B cell (primary cell): Measurements from ENCODE around the gene PUM2. TPM values are rescaled to one million over a fixed set of nuclear protein-coding genes. Genes with fewer than 3 reads are reported as not detected.

Experiments
- ATAC-seq: fragments of 200-7000 bp; cut with Tn5 transposase; one replicate; pipeline ENCODE4 v1.10.0; 2021; ENCODE audit warnings: low read depth, mild to moderate bottlenecking, moderate number of reproducible peaks, moderate library complexity
- CTCF ChIA-PET: fragments of 350-600 bp; sonication (Branson Sonifier 250); formaldehyde crosslinking; loops from one replicate; lab custom pipeline; 2021; ENCODE audit warnings: antibody characterized with exemption, inconsistent platforms; lab: Charles Lee
- POLR2A ChIA-PET: fragments of 350-600 bp; sonication (Branson Sonifier 250); formaldehyde crosslinking; loops from one replicate; lab custom pipeline; 2021; ENCODE audit warnings: antibody characterized with exemption; lab: Charles Lee
- DNase-seq: peaks from one replicate; pipeline ENCODE4 v3.0.0; 2013
- H2AFZ ChIP-seq: 2 replicates; pipeline ENCODE4 v1.6.1; 2012; ENCODE audit warnings: mild to moderate bottlenecking, low read depth, low read length; ENCODE audit not compliant: insufficient read depth, poor library complexity, severe bottlenecking
- H3K27ac ChIP-seq, 2 donors: 1 replicate in 1 of 2; 2 replicates in 1 of 2; pipeline ENCODE4 v1.5.1; 2012 to 2013; ENCODE audit warnings: low read length in 2 of 2, mild to moderate bottlenecking in 2 of 2, moderate library complexity in 1 of 2
- H3K27me3 ChIP-seq, 4 experiments: fragments of 200-600 bp in 1 of 4; sonication (generic) in 1 of 4; replicated peaks in 1 of 4; 1 replicate in 2 of 4; 2 replicates in 2 of 4; pipeline versions ENCODE4 v1.6.1 to v1.7.0; 2013 to 2016; ENCODE audit warnings: low read length in 3 of 4, mild to moderate bottlenecking in 2 of 4, mixed read lengths in 1 of 4, moderate library complexity in 1 of 4; ENCODE audit not compliant: insufficient read depth in 4 of 4, control insufficient read depth in 3 of 4; ENCODE audit errors: control extremely low read depth in 1 of 4
- H3K36me3 ChIP-seq, 2 experiments: replicated peaks in 1 of 2; 1 replicate in 1 of 2; 2 replicates in 1 of 2; pipeline versions ENCODE4 v1.6.1 to v1.7.1; 2013; ENCODE audit warnings: low read length in 1 of 2; ENCODE audit not compliant: insufficient read depth in 2 of 2, control insufficient read depth in 1 of 2; ENCODE audit errors: control extremely low read depth in 1 of 2, extremely low read depth in 1 of 2
- H3K4me1 ChIP-seq, 2 donors: fragments of 200-600 bp in 1 of 2; sonication (generic) in 1 of 2; 1 replicate in 1 of 2; 2 replicates in 1 of 2; pipeline versions ENCODE4 v1.5.1 to v1.6.1; 2013 to 2017; ENCODE audit warnings: low read length in 2 of 2; ENCODE audit not compliant: control insufficient read depth in 2 of 2, insufficient read depth in 2 of 2
- H3K4me2 ChIP-seq: replicated peaks from 2 replicates; pipeline ENCODE3; 2012; ENCODE audit warnings: mild to moderate bottlenecking, low read depth, low read length; ENCODE audit not compliant: poor library complexity, severe bottlenecking
- H3K4me3 ChIP-seq, 5 experiments: fragments of 200-600 bp in 1 of 5; sonication (generic) in 1 of 5; 1 replicate in 3 of 5; 2 replicates in 2 of 5; pipeline versions ENCODE4 v1.5.1 to v1.7.0; 2011 to 2016; ENCODE audit warnings: low read length in 4 of 5, mild to moderate bottlenecking in 4 of 5, low read depth in 2 of 5, control low read depth in 1 of 5, moderate library complexity in 1 of 5; ENCODE audit not compliant: insufficient read depth in 1 of 5; ENCODE audit errors: control extremely low read depth in 1 of 5, extremely low read depth in 1 of 5
- H3K79me2 ChIP-seq: fragments of 200-600 bp; sonication (generic); one replicate; pipeline ENCODE4 v1.6.0; 2016; ENCODE audit warnings: low read length; ENCODE audit not compliant: control insufficient read depth, insufficient read depth
- H3K9ac ChIP-seq: fragments of 200-600 bp; sonication (generic); 2 replicates; pipeline ENCODE4 v1.6.1; 2017; ENCODE audit warnings: mild to moderate bottlenecking, low read length, moderate library complexity
- H3K9me3 ChIP-seq, 3 donors: one replicate each; pipeline versions ENCODE4 v1.6.1 to v1.7.1; 2013; ENCODE audit warnings: low read length in 2 of 3; ENCODE audit not compliant: control insufficient read depth in 2 of 3, insufficient read depth in 1 of 3; ENCODE audit errors: control extremely low read depth in 1 of 3
- H4K20me1 ChIP-seq: 2 replicates; pipeline ENCODE4 v1.6.0; 2012; ENCODE audit warnings: mild to moderate bottlenecking, low read length; ENCODE audit not compliant: insufficient read depth, control insufficient read depth, poor library complexity, severe bottlenecking
- H3K27ac Mint-ChIP-seq: one replicate; pipeline ENCODE4 v1.8.0; 2021; ENCODE audit warnings: mixed read lengths
- H3K27me3 Mint-ChIP-seq: one replicate; pipeline ENCODE4 v1.8.0; 2021; ENCODE audit warnings: mixed read lengths
- H3K4me1 Mint-ChIP-seq: one replicate; pipeline ENCODE4 v1.8.0; 2021; ENCODE audit warnings: mixed read lengths
- H3K4me3 Mint-ChIP-seq: one replicate; pipeline ENCODE4 v1.8.0; 2021; ENCODE audit warnings: mixed read lengths
- H3K9me3 Mint-ChIP-seq: one replicate; pipeline ENCODE4 v1.8.0; 2022; ENCODE audit warnings: mixed read lengths; ENCODE audit not compliant: insufficient read depth
- CTCF ChIP-seq: fragments of 200-600 bp; IDR thresholded peaks from one replicate; pipeline ENCODE4 v1.8.0; 2022; ENCODE audit warnings: antibody characterized with exemption, mild to moderate bottlenecking
- EZH2 ChIP-seq: IDR thresholded peaks from 2 replicates; pipeline ENCODE4 v1.6.1; 2012; ENCODE audit warnings: borderline replicate concordance, low read depth, mild to moderate bottlenecking, moderate library complexity, low read length; ENCODE audit not compliant: insufficient read depth, poor library complexity, severe bottlenecking
- WGBS: methylation state at CpG from one replicate; pipeline ENCODE4 v1.1.5; 2013; ENCODE audit warnings: missing lambda C conversion rate; ENCODE audit not compliant: insufficient coverage; 5-methylcytosine and 5-hydroxymethylcytosine counted together
- intact Hi-C: fragments of 100-400 bp; cut with micrococcal nuclease; formaldehyde crosslinking; loops from one replicate; pipeline ENCODE4 v1.10.0; 2022
- polyA plus RNA-seq: library from polyadenylated mRNA; depleted of rRNA; stranded (reverse); fragments of >200 nt; gene quantifications from 2 replicates; pipeline ENCODE4 v1.2.3, GENCODE V29; 2012
- total RNA-seq, 2 donors: library from RNA; stranded (reverse); fragments of 120-200 nt in 1 of 2; gene quantifications; 1 replicate in 1 of 2; 2 replicates in 1 of 2; pipeline versions ENCODE4 v1.2.3 to v1.2.4, GENCODE V29; 2013 to 2022

Gene PUM2
- total and polyA plus RNA-seq, 2 donors (not counting 1 experiment from before 2014, with no cell fraction given): 21.1 to 151 TPM

GRCh38 chr2:20350041-20350712 is 467 bp downstream of the PUM2 start:
- Mint-ChIP-seq H3K4me1 (peaks cover 42% of the 10 kb centered on the region), H3K9me3 (no peaks in the 10 kb centered on the region), H3K27me3 (no peaks in the 10 kb centered on the region), H3K4me3 (no peak overlapping the region), H3K27ac (no peak overlapping the region)
- ChIA-PET CTCF (interaction anchor here (0.8 to 1.8 kb wide), 3 partner anchors 17 to 301 kb away, joined by 3 to 10 read pairs (median 3); partner anchors contain the start of gene HS1BP3), POLR2A (interaction anchor here (0.6 to 0.8 kb wide), 2 partner anchors 299 to 305 kb away, joined by 4 to 9 read pairs; partner anchors contain the start of gene LAPTM4A)
- Histone ChIP-seq H3K36me3 (peaks cover 0 to 14% of the 10 kb centered on the region in 2 experiments), H3K9ac (peak overlapping the region; percentile 81), H3K27me3 (no peaks in the 10 kb centered on the region), H3K4me1 (peaks cover 34 to 39% of the 10 kb centered on the region in 2 donors), H3K27ac (peak overlapping the region; percentile 86 to 88), H3K4me2 (peak overlapping the region; percentile 81), H3K9me3 (no peaks in the 10 kb centered on the region), H3K79me2 (peaks cover 57% of the 10 kb centered on the region), H2AFZ (peak overlapping the region; percentile 80), H3K4me3 (peak overlapping the region; percentile 73 to 91 (median 76)), H4K20me1 (peaks cover 47% of the 10 kb centered on the region)
- intact Hi-C loops: loop anchor here (1.0 to 2.0 kb wide), 2 partner anchors 24 to 447 kb away; no protein-coding TSS in a partner anchor
- under 1% methylated on average over 59 of the region's 67 CpGs for WGBS
- DNase-seq (peak; percentile 79), ATAC-seq (peak; percentile 31)
- TF ChIP-seq CTCF (no peak), EZH2 (no peak)

- ChIA-PET POLR2A (interaction anchor here (0.6 to 0.8 kb wide), 2 partner anchors 298 to 305 kb away, joined by 4 to 9 read pairs; partner anchors contain the start of gene LAPTM4A), CTCF (interaction anchor here (0.8 to 1.8 kb wide), 4 partner anchors 16 to 301 kb away, joined by 3 to 10 read pairs (median 3); partner anchors contain the start of gene HS1BP3)
- Mint-ChIP-seq H3K4me3 (no peak overlapping the region), H3K27me3 (no peaks in the 10 kb centered on the region), H3K9me3 (no peaks in the 10 kb centered on the region), H3K27ac (no peak overlapping the region), H3K4me1 (peaks cover 43% of the 10 kb centered on the region)
- peaks cover 64% of the 10 kb centered on the region for H3K79me2 ChIP-seq
- ATAC-seq: no peak
- H3K27me3 ChIP-seq: no peaks in the 10 kb centered on the region
- H3K27ac ChIP-seq: peak overlapping the region; percentile 86 to 88
- H3K4me3 ChIP-seq: peak overlapping the region; percentile 73 to 91 (median 76)
- intact Hi-C loops: no loop called here
- no peak overlapping the region for H2AFZ ChIP-seq
- peak overlapping the region; percentile 81 for H3K9ac ChIP-seq
- no peak for DNase-seq
- peaks cover 35 to 39% of the 10 kb centered on the region in 2 donors for H3K4me1 ChIP-seq
- H4K20me1 ChIP-seq: peaks cover 53% of the 10 kb centered on the region
- WGBS: 35% methylated on average over 2 of the region's 5 CpGs
- H3K4me2 ChIP-seq: peak overlapping the region; percentile 81
- H3K9me3 ChIP-seq: no peaks in the 10 kb centered on the region
- TF ChIP-seq EZH2 (no peak), CTCF (no peak)
- H3K36me3 ChIP-seq: peaks cover 0 to 17% of the 10 kb centered on the region in 2 experiments
These were observed 1.1 kb downstream of the PUM2 start for GRCh38 chr2:20349513-20349921.
